Effector CD8-positive, alpha-beta T cell (primary cell): ENCODE results near the gene CES3.
"Not testable (repeated sequence)": the region's sequence is repeated elsewhere in the genome, so short reads cannot be mapped to it uniquely, and the experiment has no call there.

Experiments
- DNase-seq: peaks from one replicate; lab custom pipeline; 2025; lab: John Stamatoyannopoulos, UW

CES3 gene

GRCh38 chr16:66926171-66926947 is 34.7 kb upstream of the CES3 start:
- DNase-seq, result no peak

- DNase-seq, result no peak
Observed at GRCh38 chr16:66926961-66927436, 34.1 kb upstream of the CES3 start.

- DNase-seq, result no peak
Observed at GRCh38 chr16:66927918-66928649, 33.0 kb upstream of the CES3 start.

- no peak for DNase-seq
Observed at GRCh38 chr16:66928702-66929388, 32.2 kb upstream of the CES3 start.

GRCh38 chr16:66930189-66930588 is 30.9 kb upstream of the CES3 start:
- DNase-seq, result no peak

GRCh38 chr16:66931665-66932064 is 29.4 kb upstream of the CES3 start:
- no peak for DNase-seq

- DNase-seq, result no peak
Observed at GRCh38 chr16:66932076-66932475, 29.0 kb upstream of the CES3 start.

- no peak for DNase-seq
Observed at GRCh38 chr16:66933776-66934137, 27.3 kb upstream of the CES3 start.

- DNase-seq, result peak; percentile 79
Observed at GRCh38 chr16:66934138-66934838, 26.8 kb upstream of the CES3 start, which contains the start of gene CIAO2B. CIAO2B (minus strand) TSS chr16:66934402; CDS start chr16:66934364, 38 bp downstream.

- DNase-seq, result not testable (repeated sequence)
Observed at GRCh38 chr16:66934839-66935313, 26.2 kb upstream of the CES3 start.

- no peak for DNase-seq
Observed at GRCh38 chr16:66935314-66936011, 25.6 kb upstream of the CES3 start, which contains the start of gene CES2. CES2 (plus strand) TSS chr16:66935516; CDS start chr16:66935636, 120 bp downstream.

- no peak for DNase-seq
Observed at GRCh38 chr16:66936462-66936861, 24.6 kb upstream of the CES3 start.

GRCh38 chr16:66936889-66937554 is 24.0 kb upstream of the CES3 start:
- DNase-seq, result no peak

GRCh38 chr16:66937725-66938337 is 23.2 kb upstream of the CES3 start:
- DNase-seq, result no peak

GRCh38 chr16:66939366-66939765 is 21.7 kb upstream of the CES3 start:
- no peak for DNase-seq

- no peak for DNase-seq
Observed at GRCh38 chr16:66940236-66940635, 20.8 kb upstream of the CES3 start.

GRCh38 chr16:66942981-66943380 is 18.1 kb upstream of the CES3 start:
- DNase-seq, result no peak

- no peak for DNase-seq
Observed at GRCh38 chr16:66943426-66944053, 17.5 kb upstream of the CES3 start.

GRCh38 chr16:66944054-66944441 is 17.0 kb upstream of the CES3 start:
- DNase-seq, result no peak

- DNase-seq, result not testable (repeated sequence)
Observed at GRCh38 chr16:66944971-66945370, 16.1 kb upstream of the CES3 start.
